ENCODE results near the gene MYH7.

DNA sequence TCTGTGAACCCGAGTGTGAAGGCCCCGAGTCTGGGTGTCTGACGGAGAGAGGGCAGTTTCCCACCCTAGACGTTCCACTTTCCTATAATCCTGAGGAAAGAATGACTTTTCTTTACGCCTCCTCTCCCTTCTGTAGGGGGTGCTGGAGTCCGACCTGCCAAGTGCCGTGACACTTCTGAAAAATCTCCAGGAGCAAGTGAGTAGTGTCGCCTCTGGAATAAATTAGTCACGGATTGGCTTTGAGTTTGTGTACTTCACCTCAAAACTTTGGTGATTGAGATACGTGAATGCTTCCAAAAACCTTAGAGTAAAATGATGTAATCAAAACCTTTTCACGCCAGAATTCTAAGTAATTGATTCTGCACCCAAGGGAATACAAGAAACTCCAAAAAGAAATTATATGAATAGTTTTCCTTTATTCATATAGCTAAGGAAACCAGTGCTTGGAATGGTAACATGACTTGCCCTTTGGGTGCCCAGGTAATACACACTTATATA, 34.5 kb upstream of the MYH7 start:
- TF ChIP-seq, protein P1, sequence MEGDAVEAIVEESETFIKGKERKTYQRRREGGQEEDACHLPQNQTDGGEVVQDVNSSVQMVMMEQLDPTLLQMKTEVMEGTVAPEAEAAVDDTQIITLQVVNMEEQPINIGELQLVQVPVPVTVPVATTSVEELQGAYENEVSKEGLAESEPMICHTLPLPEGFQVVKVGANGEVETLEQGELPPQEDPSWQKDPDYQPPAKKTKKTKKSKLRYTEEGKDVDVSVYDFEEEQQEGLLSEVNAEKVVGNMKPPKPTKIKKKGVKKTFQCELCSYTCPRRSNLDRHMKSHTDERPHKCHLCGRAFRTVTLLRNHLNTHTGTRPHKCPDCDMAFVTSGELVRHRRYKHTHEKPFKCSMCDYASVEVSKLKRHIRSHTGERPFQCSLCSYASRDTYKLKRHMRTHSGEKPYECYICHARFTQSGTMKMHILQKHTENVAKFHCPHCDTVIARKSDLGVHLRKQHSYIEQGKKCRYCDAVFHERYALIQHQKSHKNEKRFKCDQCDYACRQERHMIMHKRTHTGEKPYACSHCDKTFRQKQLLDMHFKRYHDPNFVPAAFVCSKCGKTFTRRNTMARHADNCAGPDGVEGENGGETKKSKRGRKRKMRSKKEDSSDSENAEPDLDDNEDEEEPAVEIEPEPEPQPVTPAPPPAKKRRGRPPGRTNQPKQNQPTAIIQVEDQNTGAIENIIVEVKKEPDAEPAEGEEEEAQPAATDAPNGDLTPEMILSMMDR (IDR thresholded peaks at IDR 0.05): no peak
- no peak for TF ChIP-seq POLR2AphosphoS5 (IDR thresholded peaks at IDR 0.05; ENCODE audit: insufficient read depth in 1 of 2, low read depth in 1 of 2)
- TF ChIP-seq POLR2A (IDR thresholded peaks at IDR 0.05): no peak
